ENCODE measurements around the gene BMP6. TPM values are rescaled to one million over a fixed set of nuclear protein-coding genes. Genes with fewer than 3 reads are reported as not detected.

Gene BMP6
- total and polyA plus RNA-seq, 2 of the 8 experiments (the other 6 are each of a cell fraction or from before 2014, with no cell fraction given) = 2.0 to 2.1 TPM

DNA sequence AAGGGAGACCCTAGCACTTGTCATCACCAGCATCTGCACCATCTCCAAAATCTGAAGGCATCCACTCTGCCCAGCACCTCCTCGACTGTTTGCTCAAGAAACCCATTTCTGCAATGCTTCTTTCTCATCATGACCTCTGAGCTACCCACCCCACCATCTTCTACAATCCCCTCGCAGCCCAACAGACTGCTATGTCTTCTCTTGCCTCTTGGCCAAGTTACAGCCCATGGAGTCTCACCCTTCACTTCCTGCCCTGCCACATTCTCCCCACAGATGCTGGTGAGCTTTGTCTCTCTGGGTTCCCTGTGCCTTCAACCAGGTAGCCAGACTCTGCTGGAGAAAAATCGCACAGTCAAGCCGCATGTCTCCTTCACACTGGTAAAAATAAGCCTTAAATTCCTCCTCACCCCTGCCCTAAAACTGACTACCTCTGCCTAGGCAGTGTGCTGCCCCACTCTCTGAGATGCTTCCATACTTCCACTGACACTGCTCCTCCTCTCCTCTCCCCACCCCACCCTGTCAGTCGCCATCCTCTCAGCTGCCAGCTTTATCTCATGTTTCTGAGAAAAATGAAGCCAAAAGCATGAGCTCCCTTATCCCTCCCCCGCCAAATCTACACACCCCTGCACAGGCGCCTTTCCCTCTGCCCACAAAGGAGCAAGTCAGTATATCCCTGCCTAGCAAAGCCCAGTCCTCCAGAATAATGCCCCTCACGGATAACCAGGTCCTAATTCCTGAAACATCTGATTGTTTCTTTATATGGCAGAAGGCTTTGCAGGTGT is 187.0 kb downstream of the BMP6 start:
- no peak for DNase-seq (ENCODE audit: low read depth in 1 of 2, low spot score in 2 of 2)

More for the DNA sequence above, 187.0 kb downstream of the BMP6 start:
- no peak for FAIRE-seq
- Histone ChIP-seq H3K27me3 (replicated peaks in 1 of 4; ENCODE audit: control insufficient read depth in 3 of 4, extremely low read depth in 1 of 4, insufficient read depth in 3 of 4, low read length in 3 of 4) (peaks cover 0 to 14% (median 3%) of the 10 kb centered on the region in 4 experiments; a peak in 4 of 7 replicates), H3K23me2 (ENCODE audit: low read depth, low read length) (peaks cover 6% of the 10 kb centered on the region; the same call in 1 of the 2 replicates), H3K36me3 (ENCODE audit: control insufficient read depth in 2 of 4, insufficient read depth in 4 of 4, low read length in 3 of 4) (no peaks in the 10 kb centered on the region), H3K79me1 (ENCODE audit: low read depth, low read length) (peaks cover 6% of the 10 kb centered on the region; the same call in 1 of the 2 replicates), H3K27ac (ENCODE audit: low read depth, low read length) (no peak overlapping the region), H3K4me2 (ENCODE audit: insufficient read depth in 1 of 2, low read depth in 2 of 2, low read length in 2 of 2) (no peak overlapping the region), H2BK20ac (ENCODE audit: low read length) (no peak overlapping the region), H3K56ac (replicated peaks; ENCODE audit: insufficient read length, low read depth, low read length) (no peak overlapping the region), H2BK12ac (ENCODE audit: low read depth, low read length) (no peak overlapping the region), H2BK120ac (replicated peaks; ENCODE audit: low read depth, low read length) (no peak overlapping the region), H2AFZ (ENCODE audit: low read length) (no peak overlapping the region), H3K4ac (replicated peaks; ENCODE audit: insufficient read length, low read depth, low read length) (no peak overlapping the region), H3K14ac (ENCODE audit: insufficient read length) (no peak overlapping the region), H3K4me1 (replicated peaks in 1 of 4; ENCODE audit: control insufficient read depth in 3 of 4, insufficient read depth in 4 of 4, low read length in 3 of 4) (peaks cover 2 to 7% (median 3%) of the 10 kb centered on the region in 4 experiments; a peak in 5 of 7 replicates), H2BK15ac (ENCODE audit: low read length) (no peak overlapping the region), H3K79me2 (ENCODE audit: control insufficient read depth in 1 of 2, insufficient read depth in 2 of 2, low read length in 2 of 2) (peaks cover 8 to 19% of the 10 kb centered on the region in 2 experiments; a peak in 3 of 4 replicates), H3K9me3 (ENCODE audit: insufficient read depth in 2 of 2, low read depth in 1 of 2, low read length in 1 of 2) (no peaks in the 10 kb centered on the region), H2AK5ac (ENCODE audit: low read depth, low read length) (no peak overlapping the region), H4K20me1 (replicated peaks in 1 of 2; ENCODE audit: control insufficient read depth in 1 of 2, insufficient read depth in 2 of 2, low read length in 2 of 2) (no peaks in the 10 kb centered on the region), H3K9ac (replicated peaks in 1 of 4; ENCODE audit: extremely low read depth in 1 of 4, low read depth in 3 of 4, low read length in 3 of 4) (no peak overlapping the region), H3K18ac (ENCODE audit: extremely low read depth, low read length) (no peak overlapping the region), H4K5ac (ENCODE audit: insufficient read length, low read depth, low read length) (no peak overlapping the region), H3K23ac (ENCODE audit: insufficient read length) (no peak overlapping the region), H4K91ac (replicated peaks; ENCODE audit: insufficient read length, low read length) (no peak overlapping the region), H3K4me3 (ENCODE audit: extremely low read depth in 1 of 4, insufficient read depth in 2 of 4, low read depth in 3 of 4, low read length in 4 of 4) (no peak overlapping the region), H4K8ac (ENCODE audit: extremely low read depth, insufficient read depth, low read length) (no peak overlapping the region), H2BK5ac (ENCODE audit: low read depth, low read length) (no peak overlapping the region)
- 82% methylated on average over 8 of the region's 8 CpGs; no CpG with 5 or more reads in 1 of the 2 experiments for WGBS, 2 experiments (ENCODE audit: extremely low coverage in 1 of 2, insufficient coverage in 1 of 2, insufficient read length in 1 of 2, insufficient replicate concordance in 2 of 2, low coverage in 1 of 2, low lambda C conversion rate in 2 of 2, missing lambda C conversion rate in 1 of 2)
- ChIA-PET POLR2A (ENCODE audit: partially characterized antibody) (no interaction called here), CTCF (ENCODE audit: partially characterized antibody) (interaction anchor here (3.3 kb wide), 1 partner anchor 79 kb away, joined by 14 read pairs; no protein-coding TSS in a partner anchor)
- TF ChIP-seq, protein P1, sequence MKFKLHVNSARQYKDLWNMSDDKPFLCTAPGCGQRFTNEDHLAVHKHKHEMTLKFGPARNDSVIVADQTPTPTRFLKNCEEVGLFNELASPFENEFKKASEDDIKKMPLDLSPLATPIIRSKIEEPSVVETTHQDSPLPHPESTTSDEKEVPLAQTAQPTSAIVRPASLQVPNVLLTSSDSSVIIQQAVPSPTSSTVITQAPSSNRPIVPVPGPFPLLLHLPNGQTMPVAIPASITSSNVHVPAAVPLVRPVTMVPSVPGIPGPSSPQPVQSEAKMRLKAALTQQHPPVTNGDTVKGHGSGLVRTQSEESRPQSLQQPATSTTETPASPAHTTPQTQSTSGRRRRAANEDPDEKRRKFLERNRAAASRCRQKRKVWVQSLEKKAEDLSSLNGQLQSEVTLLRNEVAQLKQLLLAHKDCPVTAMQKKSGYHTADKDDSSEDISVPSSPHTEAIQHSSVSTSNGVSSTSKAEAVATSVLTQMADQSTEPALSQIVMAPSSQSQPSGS (IDR thresholded peaks at IDR 0.05; ENCODE audit: low read length) = no peak
- TF ChIP-seq RAD21 (IDR thresholded peaks at IDR 0.05 in 1 of 2, conservative IDR thresholded peaks at IDR 0.05 in 1 of 2; ENCODE audit: low read depth in 2 of 2, low read length in 2 of 2) = no peak

Data from H1 (cell line).